ENCODE measurements around the gene LPP. TPM values are rescaled to one million over a fixed set of nuclear protein-coding genes. Genes with fewer than 3 reads are reported as not detected.

LPP gene
- total RNA-seq, 1 experiment from 2014 or later = 120 TPM

GRCh38 chr3:188343894-188344293, 189.9 kb downstream of the LPP start:
- ChIA-PET CTCF (no interaction called here), POLR2A (no interaction called here)
- Histone ChIP-seq H3K9me3 (no peaks in the 10 kb centered on the region), H3K4me3 (ENCODE audit: low read depth, low read length) (no peak overlapping the region), H3K27me3 (replicated peaks; ENCODE audit: control insufficient read depth, insufficient read depth, low read length) (no peaks in the 10 kb centered on the region), H3K36me3 (ENCODE audit: control insufficient read depth, insufficient read depth, low read length) (peaks cover 1% of the 10 kb centered on the region; the same call in 1 of the 2 replicates), H3K4me1 (peaks cover 21% of the 10 kb centered on the region)
- no peaks in the 10 kb centered on the region for H3K9me3 Mint-ChIP-seq (ENCODE audit: unreplicated experiment)
- no TSS peak for BruUV-seq (replicated peaks)
- H3K4me3 Mint-ChIP-seq (ENCODE audit: unreplicated experiment) = no peak overlapping the region
- intact Hi-C loops (cut with micrococcal nuclease; ENCODE audit: unreplicated experiment) = no loop called here
- no peak for DNase-seq
- H3K4me1 Mint-ChIP-seq (ENCODE audit: low read depth, unreplicated experiment) = peaks cover 13% of the 10 kb centered on the region
- no peak overlapping the region for H3K27ac Mint-ChIP-seq (ENCODE audit: unreplicated experiment)
- H3K27me3 Mint-ChIP-seq (ENCODE audit: insufficient read depth, unreplicated experiment) = no peaks in the 10 kb centered on the region
- no peaks in the 10 kb centered on the region for H3K36me3 Mint-ChIP-seq (ENCODE audit: insufficient read depth, unreplicated experiment)
- TF ChIP-seq, protein P1, sequence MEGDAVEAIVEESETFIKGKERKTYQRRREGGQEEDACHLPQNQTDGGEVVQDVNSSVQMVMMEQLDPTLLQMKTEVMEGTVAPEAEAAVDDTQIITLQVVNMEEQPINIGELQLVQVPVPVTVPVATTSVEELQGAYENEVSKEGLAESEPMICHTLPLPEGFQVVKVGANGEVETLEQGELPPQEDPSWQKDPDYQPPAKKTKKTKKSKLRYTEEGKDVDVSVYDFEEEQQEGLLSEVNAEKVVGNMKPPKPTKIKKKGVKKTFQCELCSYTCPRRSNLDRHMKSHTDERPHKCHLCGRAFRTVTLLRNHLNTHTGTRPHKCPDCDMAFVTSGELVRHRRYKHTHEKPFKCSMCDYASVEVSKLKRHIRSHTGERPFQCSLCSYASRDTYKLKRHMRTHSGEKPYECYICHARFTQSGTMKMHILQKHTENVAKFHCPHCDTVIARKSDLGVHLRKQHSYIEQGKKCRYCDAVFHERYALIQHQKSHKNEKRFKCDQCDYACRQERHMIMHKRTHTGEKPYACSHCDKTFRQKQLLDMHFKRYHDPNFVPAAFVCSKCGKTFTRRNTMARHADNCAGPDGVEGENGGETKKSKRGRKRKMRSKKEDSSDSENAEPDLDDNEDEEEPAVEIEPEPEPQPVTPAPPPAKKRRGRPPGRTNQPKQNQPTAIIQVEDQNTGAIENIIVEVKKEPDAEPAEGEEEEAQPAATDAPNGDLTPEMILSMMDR (IDR thresholded peaks at IDR 0.05; ENCODE audit: insufficient read depth in 1 of 2, low read depth in 1 of 2, low read length in 1 of 2, severe bottlenecking in 1 of 2, unreplicated experiment in 1 of 2) = no peak

DNA sequence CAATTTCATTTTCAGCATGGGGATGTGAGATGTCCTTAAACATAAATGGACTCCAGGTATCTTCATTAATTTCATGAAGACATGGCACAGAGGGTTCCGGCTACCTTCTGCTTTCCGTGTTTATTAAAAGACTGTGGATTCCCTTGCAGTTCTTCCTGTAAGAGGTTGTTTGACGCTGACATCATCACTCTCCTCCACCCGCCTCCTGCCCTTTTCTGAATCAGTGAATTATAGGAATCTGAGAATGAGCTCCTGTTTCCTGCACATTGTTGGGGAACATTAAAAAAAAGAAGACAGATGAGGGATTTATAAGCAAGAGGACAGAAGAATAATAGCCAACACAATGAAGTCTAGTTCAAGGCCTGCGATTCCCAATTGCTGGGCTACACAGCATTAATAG, 191.3 kb downstream of the LPP start:
- TF ChIP-seq, protein P1 (IDR thresholded peaks at IDR 0.05; ENCODE audit: insufficient read depth in 1 of 2, low read depth in 1 of 2, low read length in 1 of 2, severe bottlenecking in 1 of 2, unreplicated experiment in 1 of 2) = no peak
- intact Hi-C loops (cut with micrococcal nuclease; ENCODE audit: unreplicated experiment) = no loop called here

DNA sequence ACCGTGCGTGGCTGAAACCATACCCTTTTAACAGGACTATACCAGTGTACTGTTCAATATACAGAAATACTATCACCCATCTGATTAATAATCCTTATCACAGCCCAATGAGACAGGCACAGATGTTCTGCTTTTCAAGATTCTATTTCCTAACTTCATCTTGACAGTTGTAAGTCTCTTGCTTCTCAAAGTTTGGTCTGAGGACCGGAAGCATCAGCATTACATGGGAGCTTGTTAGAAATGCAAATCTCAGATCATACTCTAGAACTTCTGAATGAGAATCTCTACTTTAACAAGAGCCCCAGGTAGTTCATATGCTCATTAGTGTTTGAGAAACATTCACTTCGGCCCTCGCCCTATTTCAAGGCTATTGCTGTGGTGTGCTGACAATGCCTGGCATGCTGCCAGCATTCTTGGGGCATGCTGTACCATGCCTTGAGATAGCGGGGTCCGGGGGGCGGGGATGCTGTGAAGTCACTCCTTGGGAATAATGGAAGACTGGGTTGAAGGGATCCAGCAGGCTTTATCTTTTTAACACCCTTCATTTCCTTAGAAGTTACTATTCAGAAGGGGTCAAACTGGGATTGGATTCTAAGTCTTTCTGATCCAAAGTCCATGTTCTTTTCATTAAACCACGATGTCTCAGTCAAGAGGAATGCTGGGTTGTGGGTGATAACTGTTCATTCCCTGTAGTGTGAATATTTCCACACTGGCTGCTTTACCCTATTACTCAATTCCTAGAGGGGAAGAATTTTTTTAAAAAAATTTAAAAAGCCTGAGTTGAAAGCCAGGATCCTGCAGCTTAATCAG, 194.7 kb downstream of the LPP start:
- no peak overlapping the region for H3K4me3 ChIP-seq (ENCODE audit: low read depth, low read length)
- no peaks in the 10 kb centered on the region for H3K9me3 Mint-ChIP-seq (ENCODE audit: unreplicated experiment)
- CTCF ChIA-PET = no interaction called here
- H3K27me3 ChIP-seq (replicated peaks; ENCODE audit: control insufficient read depth, insufficient read depth, low read length) = no peaks in the 10 kb centered on the region
- no TSS peak for BruUV-seq (replicated peaks)
- intact Hi-C loops (cut with micrococcal nuclease; ENCODE audit: unreplicated experiment) = loop anchor here (2.0 kb wide), 1 partner anchor 66 kb away; no protein-coding TSS in a partner anchor
- H3K27ac Mint-ChIP-seq (ENCODE audit: unreplicated experiment) = peak overlapping the region; percentile 75
- TF ChIP-seq, protein P1 (IDR thresholded peaks at IDR 0.05; ENCODE audit: insufficient read depth in 1 of 2, low read depth in 1 of 2, low read length in 1 of 2, severe bottlenecking in 1 of 2, unreplicated experiment in 1 of 2) = no peak
- H3K27me3 Mint-ChIP-seq (ENCODE audit: insufficient read depth, unreplicated experiment) = no peaks in the 10 kb centered on the region
- peaks cover 18% of the 10 kb centered on the region for H3K36me3 Mint-ChIP-seq (ENCODE audit: insufficient read depth, unreplicated experiment)
- H3K9me3 ChIP-seq = no peaks in the 10 kb centered on the region
- peak; percentile 58 to 83 for DNase-seq
- H3K4me1 Mint-ChIP-seq (ENCODE audit: low read depth, unreplicated experiment) = peaks cover 34% of the 10 kb centered on the region
- H3K4me3 Mint-ChIP-seq (ENCODE audit: unreplicated experiment) = peak overlapping the region; percentile 34
- H3K4me1 ChIP-seq = peaks cover 38% of the 10 kb centered on the region
- POLR2A ChIA-PET = no interaction called here
- peaks cover 1% of the 10 kb centered on the region; the same call in 1 of the 2 replicates for H3K36me3 ChIP-seq (ENCODE audit: control insufficient read depth, insufficient read depth, low read length)

More for the DNA sequence above, 191.3 kb downstream of the LPP start:
- H3K4me1 Mint-ChIP-seq (ENCODE audit: low read depth, unreplicated experiment) = peaks cover 24% of the 10 kb centered on the region
- no peaks in the 10 kb centered on the region for H3K9me3 Mint-ChIP-seq (ENCODE audit: unreplicated experiment)
- Histone ChIP-seq H3K27me3 (replicated peaks; ENCODE audit: control insufficient read depth, insufficient read depth, low read length) (no peaks in the 10 kb centered on the region), H3K4me3 (ENCODE audit: low read depth, low read length) (no peak overlapping the region), H3K4me1 (peaks cover 35% of the 10 kb centered on the region), H3K36me3 (ENCODE audit: control insufficient read depth, insufficient read depth, low read length) (peaks cover 1% of the 10 kb centered on the region; the same call in 1 of the 2 replicates), H3K9me3 (no peaks in the 10 kb centered on the region)
- ChIA-PET CTCF (no interaction called here), POLR2A (no interaction called here)
- no peak overlapping the region for H3K4me3 Mint-ChIP-seq (ENCODE audit: unreplicated experiment)
- BruUV-seq (replicated peaks) = no TSS peak
- no peak overlapping the region for H3K27ac Mint-ChIP-seq (ENCODE audit: unreplicated experiment)
- H3K36me3 Mint-ChIP-seq (ENCODE audit: insufficient read depth, unreplicated experiment) = peaks cover 5% of the 10 kb centered on the region
- no peaks in the 10 kb centered on the region for H3K27me3 Mint-ChIP-seq (ENCODE audit: insufficient read depth, unreplicated experiment)
- no peak for DNase-seq

All from Caco-2 (cell line).